Activated naive CD4-positive, alpha-beta T cell treated with anti-CD3 and anti-CD28 coated beads, Interleukin-2, amount 50 U/mL, for 16 hours (primary cell): ENCODE results near the gene LTB4R.
"Not testable (repeated sequence)": the region's sequence is repeated elsewhere in the genome, so short reads cannot be mapped to it uniquely, and the experiment has no call there.

ENCODE experiments used
- DNase-seq: peaks from one replicate; pipeline ENCODE4 v3.0.0-alpha.2; 2020

Gene LTB4R

GRCh38 chr14:24348186-24348585, 36.9 kb downstream of the LTB4R start:
- no peak for DNase-seq

GRCh38 chr14:24349742-24350141, 38.4 kb downstream of the LTB4R start:
- DNase-seq: no peak

GRCh38 chr14:24351517-24351916, 40.2 kb downstream of the LTB4R start:
- no peak for DNase-seq

GRCh38 chr14:24353559-24354481, 42.5 kb downstream of the LTB4R start:
- DNase-seq: no peak

- not testable (repeated sequence) for DNase-seq
These were observed 43.2 kb downstream of the LTB4R start for GRCh38 chr14:24354482-24354825.

- DNase-seq: no peak
These were observed 43.7 kb downstream of the LTB4R start for GRCh38 chr14:24355009-24355408.

GRCh38 chr14:24356208-24356607, 44.9 kb downstream of the LTB4R start:
- no peak for DNase-seq

- DNase-seq: no peak
These were observed 49.0 kb downstream of the LTB4R start for GRCh38 chr14:24360281-24360680.

- DNase-seq: no peak
These were observed 50.0 kb downstream of the LTB4R start for GRCh38 chr14:24361326-24361725.

- no peak for DNase-seq
These were observed 51.1 kb downstream of the LTB4R start for GRCh38 chr14:24362241-24362960.

GRCh38 chr14:24363401-24363800, 52.1 kb downstream of the LTB4R start:
- no peak for DNase-seq

GRCh38 chr14:24364841-24365240, 53.5 kb downstream of the LTB4R start:
- no peak for DNase-seq

GRCh38 chr14:24365600-24366412, 54.5 kb downstream of the LTB4R start:
- peak; percentile 60 for DNase-seq

GRCh38 chr14:24366413-24366720, 55.1 kb downstream of the LTB4R start:
- DNase-seq: no peak

- no peak for DNase-seq
These were observed 55.6 kb downstream of the LTB4R start for GRCh38 chr14:24366721-24367513.
